ENCODE data around the gene CCDC178.

Gene CCDC178

GRCh38 chr18:32911660-32912284 lies 528.7 kb downstream of the CCDC178 start:
- TF ChIP-seq, protein P1, sequence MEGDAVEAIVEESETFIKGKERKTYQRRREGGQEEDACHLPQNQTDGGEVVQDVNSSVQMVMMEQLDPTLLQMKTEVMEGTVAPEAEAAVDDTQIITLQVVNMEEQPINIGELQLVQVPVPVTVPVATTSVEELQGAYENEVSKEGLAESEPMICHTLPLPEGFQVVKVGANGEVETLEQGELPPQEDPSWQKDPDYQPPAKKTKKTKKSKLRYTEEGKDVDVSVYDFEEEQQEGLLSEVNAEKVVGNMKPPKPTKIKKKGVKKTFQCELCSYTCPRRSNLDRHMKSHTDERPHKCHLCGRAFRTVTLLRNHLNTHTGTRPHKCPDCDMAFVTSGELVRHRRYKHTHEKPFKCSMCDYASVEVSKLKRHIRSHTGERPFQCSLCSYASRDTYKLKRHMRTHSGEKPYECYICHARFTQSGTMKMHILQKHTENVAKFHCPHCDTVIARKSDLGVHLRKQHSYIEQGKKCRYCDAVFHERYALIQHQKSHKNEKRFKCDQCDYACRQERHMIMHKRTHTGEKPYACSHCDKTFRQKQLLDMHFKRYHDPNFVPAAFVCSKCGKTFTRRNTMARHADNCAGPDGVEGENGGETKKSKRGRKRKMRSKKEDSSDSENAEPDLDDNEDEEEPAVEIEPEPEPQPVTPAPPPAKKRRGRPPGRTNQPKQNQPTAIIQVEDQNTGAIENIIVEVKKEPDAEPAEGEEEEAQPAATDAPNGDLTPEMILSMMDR (conservative IDR thresholded peaks at IDR 0.05): no peak
- no peak for TF ChIP-seq ZFX (IDR thresholded peaks at IDR 0.05)
- H3K27ac ChIP-seq: no peak overlapping the region

DNA sequence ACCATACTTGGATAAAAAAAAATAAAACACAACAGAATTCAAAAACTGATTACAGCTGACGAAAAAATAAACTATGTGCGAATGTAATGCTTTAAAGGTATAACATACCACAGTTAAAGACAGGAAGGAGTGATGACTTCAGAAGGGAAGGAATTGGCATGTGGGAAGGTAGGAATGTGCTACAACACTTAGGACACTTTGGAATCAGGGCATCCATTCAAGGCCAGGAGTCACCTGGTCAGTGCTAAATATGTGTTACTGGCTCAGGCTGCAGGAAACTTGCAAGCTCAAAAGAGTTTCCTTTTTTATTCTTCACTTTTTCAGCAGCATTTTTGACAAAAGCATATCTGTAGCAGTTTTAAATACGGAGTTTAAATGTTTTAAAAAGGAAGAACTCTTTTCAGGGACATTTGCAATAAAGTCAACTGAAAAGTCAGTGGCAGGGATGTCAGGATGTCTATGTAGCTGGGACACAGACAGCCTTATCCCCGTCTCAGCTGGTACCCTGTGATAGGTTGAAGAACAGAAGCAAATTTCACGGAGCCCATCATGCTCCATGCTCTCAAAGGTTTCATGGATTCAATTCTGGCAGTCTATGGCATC lies 529.7 kb downstream of the CCDC178 start:
- TF ChIP-seq, protein P1 (conservative IDR thresholded peaks at IDR 0.05): no peak
- TF ChIP-seq ZFX (IDR thresholded peaks at IDR 0.05): no peak
- no peak overlapping the region for H3K27ac ChIP-seq

DNA sequence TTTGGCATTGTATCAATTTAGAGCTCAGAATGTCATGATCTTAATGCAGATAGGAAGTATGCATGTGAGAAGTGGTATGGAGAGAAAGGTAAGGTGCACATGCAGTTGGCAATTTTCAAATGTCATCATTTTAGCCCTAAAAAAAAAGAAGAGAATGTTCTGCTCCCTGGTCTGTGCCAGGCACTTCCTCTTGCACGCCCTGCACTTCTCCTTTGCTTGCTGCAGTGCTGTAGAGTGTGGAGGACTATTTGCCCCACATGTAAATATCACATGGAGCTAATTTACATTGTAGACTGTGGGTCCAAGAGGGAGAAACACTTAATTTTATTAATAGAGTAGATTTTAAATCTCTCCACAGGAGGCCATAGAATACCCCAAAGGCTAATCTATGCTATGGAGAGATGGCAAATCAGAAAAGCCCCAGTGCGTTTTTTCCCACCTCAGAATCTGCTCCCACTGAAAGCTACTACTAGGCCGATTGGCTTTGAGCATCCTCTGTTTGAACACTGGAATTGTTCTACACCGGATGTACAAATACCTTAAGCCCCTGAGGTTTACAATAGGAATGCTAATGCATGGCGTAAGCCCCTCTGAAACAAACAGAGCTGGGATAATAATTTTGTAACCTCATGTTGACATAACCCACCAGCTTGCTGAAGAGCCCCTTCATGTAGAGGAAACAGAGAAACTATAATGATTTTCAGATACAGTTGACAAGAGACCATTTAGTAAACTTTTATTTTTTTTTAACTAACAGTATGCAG lies 530.5 kb downstream of the CCDC178 start:
- no peak overlapping the region for H3K27ac ChIP-seq
- no peak for TF ChIP-seq ZFX (IDR thresholded peaks at IDR 0.05)
- TF ChIP-seq, protein P1 (conservative IDR thresholded peaks at IDR 0.05): no peak

DNA sequence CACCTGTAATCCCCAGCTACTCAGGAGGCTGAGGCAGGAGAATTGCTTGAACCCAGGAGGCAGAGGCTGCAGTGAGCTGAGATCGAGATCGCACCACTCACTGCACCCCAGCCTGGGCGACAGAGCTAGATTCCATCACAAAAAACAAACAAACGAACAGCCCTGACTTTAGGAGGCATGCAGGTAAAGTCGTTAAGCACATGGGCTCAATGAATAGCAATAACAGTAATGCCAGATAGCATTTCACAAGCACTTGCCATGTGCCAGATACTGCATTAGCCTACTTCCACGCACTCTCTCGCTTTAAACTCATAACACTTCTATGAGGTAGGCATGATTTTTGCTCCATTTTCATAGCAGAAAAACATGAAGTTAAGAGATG lies 532.1 kb downstream of the CCDC178 start:
- TF ChIP-seq, protein P1 (conservative IDR thresholded peaks at IDR 0.05): no peak
- no peak for TF ChIP-seq ZFX (IDR thresholded peaks at IDR 0.05)
- no peak overlapping the region for H3K27ac ChIP-seq

GRCh38 chr18:32907648-32908423 lies 532.7 kb downstream of the CCDC178 start:
- H3K27ac ChIP-seq: no peak overlapping the region
- TF ChIP-seq ZFX (IDR thresholded peaks at IDR 0.05): no peak
- TF ChIP-seq, protein P1 (conservative IDR thresholded peaks at IDR 0.05): no peak

GRCh38 chr18:32907311-32907585 lies 533.3 kb downstream of the CCDC178 start:
- no peak overlapping the region for H3K27ac ChIP-seq
- TF ChIP-seq, protein P1 (conservative IDR thresholded peaks at IDR 0.05): no peak
- no peak for TF ChIP-seq ZFX (IDR thresholded peaks at IDR 0.05)
